GM23338 (cell line): ENCODE measurements around the gene CAPN7. TPM values are rescaled to one million over a fixed set of nuclear protein-coding genes. Genes with fewer than 3 reads are reported as not detected.

ENCODE experiments used
- ATAC-seq: fragments of 200-7000 bp; cut with Tn5 transposase; 3 replicates; pipeline ENCODE4 v1.9.1; 2020
- DNase-seq: peaks from one replicate; pipeline ENCODE4 v3.0.0-alpha.2; 2015; ENCODE audit warnings: low spot score
- H2AFZ ChIP-seq: fragments of 200-600 bp; sonication (generic); 2 replicates; pipeline ENCODE4 v1.8.0; 2016; ENCODE audit warnings: antibody characterized with exemption, mild to moderate bottlenecking, moderate library complexity
- H3F3A ChIP-seq: fragments of 200-600 bp; sonication (generic); replicated peaks from 2 replicates; pipeline ENCODE4 v1.8.0; 2017; ENCODE audit warnings: antibody characterized with exemption, mixed run types, low read depth
- H3K27ac ChIP-seq: fragments of 200-600 bp; sonication (generic); 2 replicates; pipeline ENCODE4 v1.6.1; 2016; ENCODE audit warnings: low read depth
- H3K27me3 ChIP-seq: fragments of 200-600 bp; sonication (generic); 2 replicates; pipeline ENCODE4 v1.8.0; 2016; ENCODE audit warnings: mild to moderate bottlenecking, mixed run types, moderate library complexity; ENCODE audit not compliant: insufficient read depth
- H3K36me3 ChIP-seq: fragments of 200-600 bp; sonication (generic); 2 replicates; pipeline ENCODE4 v1.8.0; 2016; ENCODE audit warnings: mild to moderate bottlenecking; ENCODE audit not compliant: insufficient read depth
- H3K4me1 ChIP-seq: fragments of 200-600 bp; sonication (generic); 2 replicates; pipeline ENCODE4 v1.8.0; 2016; ENCODE audit warnings: mild to moderate bottlenecking, moderate library complexity; ENCODE audit not compliant: insufficient read depth
- H3K4me2 ChIP-seq: fragments of 200-600 bp; sonication (generic); 2 replicates; pipeline ENCODE4 v1.7.1; 2017; ENCODE audit warnings: mixed run types
- H3K4me3 ChIP-seq: fragments of 200-600 bp; sonication (generic); 2 replicates; pipeline ENCODE4 v1.6.1; 2016; ENCODE audit warnings: mixed run types
- H3K79me2 ChIP-seq: fragments of 200-600 bp; sonication (generic); replicated peaks from 2 replicates; pipeline ENCODE4 v1.8.0; 2017; ENCODE audit warnings: mild to moderate bottlenecking; ENCODE audit not compliant: insufficient read depth
- H3K9me2 ChIP-seq: fragments of 200-600 bp; sonication (generic); 2 replicates; pipeline ENCODE4 v1.8.0; 2017; ENCODE audit not compliant: insufficient read depth
- H4K20me1 ChIP-seq: fragments of 200-600 bp; sonication (generic); replicated peaks from 2 replicates; pipeline ENCODE4 v1.8.0; 2017; ENCODE audit warnings: mild to moderate bottlenecking; ENCODE audit not compliant: insufficient read depth
- H3K27ac Mint-ChIP-seq: 2 replicates; pipeline ENCODE4 v1.8.0; 2020; ENCODE audit warnings: inconsistent platforms, mild to moderate bottlenecking, moderate library complexity, mixed read lengths
- H3K27me3 Mint-ChIP-seq: 3 replicates; pipeline ENCODE4 v1.8.0; 2022; ENCODE audit warnings: low read depth, mild to moderate bottlenecking, moderate library complexity, mixed read lengths, inconsistent platforms; ENCODE audit not compliant: insufficient read depth, poor library complexity
- H3K36me3 Mint-ChIP-seq: 3 replicates; pipeline ENCODE4 v1.8.0; 2021; ENCODE audit warnings: low read depth, mild to moderate bottlenecking, inconsistent platforms, moderate library complexity, mixed read lengths
- H3K4me1 Mint-ChIP-seq: 3 replicates; pipeline ENCODE4 v1.8.0; 2020; ENCODE audit warnings: mild to moderate bottlenecking, inconsistent platforms, mixed read lengths
- H3K4me3 Mint-ChIP-seq: 3 replicates; pipeline ENCODE4 v1.8.0; 2021; ENCODE audit warnings: moderate library complexity, mild to moderate bottlenecking, inconsistent platforms, mixed read lengths
- H3K9me3 Mint-ChIP-seq: 3 replicates; pipeline ENCODE4 v1.8.0; 2020; ENCODE audit warnings: moderate library complexity, mild to moderate bottlenecking, inconsistent platforms, mixed read lengths
- CREB1 ChIP-seq: fragments of 250-450 bp; sonication (Bioruptor Pico); IDR thresholded peaks from 2 replicates; pipeline ENCODE4 v1.5.0; 2020; ENCODE audit warnings: low read depth, mild to moderate bottlenecking, moderate library complexity
- ETS1 ChIP-seq: IDR thresholded peaks from 2 replicates; pipeline ENCODE4 v1.6.1; 2016; ENCODE audit warnings: antibody characterized with exemption
- EZH2 ChIP-seq: fragments of 200-600 bp; sonication (generic); IDR thresholded peaks from one replicate; pipeline ENCODE4 v1.8.0; 2017; ENCODE audit warnings: antibody characterized with exemption, mild to moderate bottlenecking, low read depth; ENCODE audit not compliant: unreplicated experiment
- STAT1 ChIP-seq: IDR thresholded peaks from one replicate; pipeline ENCODE4 v1.6.1; 2016; ENCODE audit warnings: antibody characterized with exemption; ENCODE audit not compliant: unreplicated experiment
- ZNF114 ChIP-seq: fragments of 250-450 bp; sonication (Bioruptor Pico); IDR thresholded peaks from 2 replicates; pipeline ENCODE4 v1.5.0; 2020; ENCODE audit warnings: mild to moderate bottlenecking, moderate library complexity
- ZNF331 ChIP-seq: fragments of 250-450 bp; sonication (Bioruptor Pico); IDR thresholded peaks from 2 replicates; pipeline ENCODE4 v1.5.0; 2020; ENCODE audit warnings: low read depth, mild to moderate bottlenecking, moderate library complexity
- ZNF462 ChIP-seq: fragments of 250-450 bp; sonication (Bioruptor Pico); IDR thresholded peaks from 2 replicates; pipeline ENCODE4 v1.5.0; 2020; ENCODE audit warnings: mild to moderate bottlenecking, moderate library complexity
- polyA plus RNA-seq: library from polyadenylated mRNA; unstranded; fragments of >200 nt; fragmentation: Nextera tagmentation; extraction: Ambion mirVana; gene quantifications from 2 replicates; pipeline ENCODE4 v1.2.1, GENCODE V29; 2016
- total RNA-seq: library from RNA; depleted of rRNA; stranded (reverse); fragments of >200 nt; shearing (Covaris generic); gene quantifications from 2 replicates; pipeline ENCODE4 v1.2.3, GENCODE V29; 2014

Gene CAPN7
- total and polyA plus RNA-seq, 2 experiments from 2014 or later = 9.9 to 18.1 TPM

- no peak for TF ChIP-seq ZNF462
- no peak for TF ChIP-seq ZNF114
- TF ChIP-seq ZNF331 (CRISPR knock-in tag) = no peak
- no peak for TF ChIP-seq ETS1
- no peak for TF ChIP-seq EZH2
- no peak for TF ChIP-seq STAT1
- no peak for TF ChIP-seq CREB1 (CRISPR knock-in tag)
Measured at GRCh38 chr3:15204005-15204404, 2.0 kb upstream of the CAPN7 start (continued).

- Mint-ChIP-seq H3K4me1 (peaks cover 10% of the 10 kb centered on the region), H3K27me3 (peaks cover 2% of the 10 kb centered on the region), H3K9me3 (no peaks in the 10 kb centered on the region; the same call in 2 of the 3 replicates), H3K36me3 (no peaks in the 10 kb centered on the region), H3K27ac (no peak overlapping the region), H3K4me3 (peak overlapping the region; percentile 82)
- H3K27me3 ChIP-seq = no peaks in the 10 kb centered on the region
- H2AFZ ChIP-seq = peak overlapping the region; percentile 80
- peak overlapping the region; percentile 74 for H3K4me3 ChIP-seq
- H3K79me2 ChIP-seq = peaks cover 30% of the 10 kb centered on the region
- no peaks in the 10 kb centered on the region for H3K4me1 ChIP-seq
- H3K27ac ChIP-seq = no peak overlapping the region
- H4K20me1 ChIP-seq = no peaks in the 10 kb centered on the region
- no peak for DNase-seq
- no peaks in the 10 kb centered on the region for H3K36me3 ChIP-seq
- H3F3A ChIP-seq = no peaks in the 10 kb centered on the region
- no peaks in the 10 kb centered on the region for H3K9me2 ChIP-seq
- ATAC-seq = no peak
- peak overlapping the region; percentile 88 for H3K4me2 ChIP-seq
- no peak for TF ChIP-seq ZNF462
- TF ChIP-seq ETS1 = no peak
- no peak for TF ChIP-seq ZNF114
Measured at GRCh38 chr3:15205482-15205933, 538 bp upstream of the CAPN7 start.
